H9 (cell line): ENCODE data around the gene BICD1. TPM values are rescaled to one million over a fixed set of nuclear protein-coding genes. Genes with fewer than 3 reads are reported as not detected.

Source experiments
- DNase-seq: peaks from one replicate; pipeline ENCODE4 v3.0.0-alpha.2; 2017
- H2AFZ ChIP-seq: one replicate; pipeline ENCODE4 v1.6.1; 2013; ENCODE audit warnings: mild to moderate bottlenecking, low read length, control low read depth, moderate library complexity
- H2AK5ac ChIP-seq: 2 replicates; pipeline ENCODE4 v1.6.1; 2013; ENCODE audit warnings: low read length, control low read depth, mixed read lengths; ENCODE audit not compliant: insufficient read length
- H2BK120ac ChIP-seq: one replicate; pipeline ENCODE4 v1.6.1; 2013; ENCODE audit warnings: low read depth, mild to moderate bottlenecking, low read length, control low read depth, inconsistent platforms; ENCODE audit not compliant: poor library complexity, severe bottlenecking
- H2BK12ac ChIP-seq: 2 replicates; pipeline ENCODE4 v1.6.1; 2013; ENCODE audit warnings: low read length, control low read depth, mixed read lengths, low read depth; ENCODE audit not compliant: insufficient read length
- H2BK15ac ChIP-seq: 2 replicates; pipeline ENCODE4 v1.6.1; 2013; ENCODE audit warnings: low read depth, low read length, control low read depth
- H2BK20ac ChIP-seq: one replicate; pipeline ENCODE4 v1.6.1; 2013; ENCODE audit warnings: low read depth, mild to moderate bottlenecking, low read length, control low read depth, inconsistent platforms; ENCODE audit not compliant: poor library complexity, severe bottlenecking
- H2BK5ac ChIP-seq: 2 replicates; pipeline ENCODE4 v1.6.1; 2013; ENCODE audit warnings: low read length, control low read depth, mixed read lengths; ENCODE audit not compliant: insufficient read length
- H3K14ac ChIP-seq: 2 replicates; pipeline ENCODE4 v1.6.1; 2013; ENCODE audit warnings: low read length, control low read depth; ENCODE audit not compliant: insufficient read depth
- H3K18ac ChIP-seq: 2 replicates; pipeline ENCODE4 v1.6.1; 2013; ENCODE audit warnings: low read depth, mild to moderate bottlenecking, mixed read lengths, low read length, control low read depth; ENCODE audit not compliant: insufficient read length
- H3K23ac ChIP-seq: 2 replicates; pipeline ENCODE4 v1.6.1; 2013; ENCODE audit warnings: low read length, control low read depth, mixed read lengths, low read depth; ENCODE audit not compliant: insufficient read length
- H3K23me2 ChIP-seq: 2 replicates; pipeline ENCODE4 v1.6.1; 2013; ENCODE audit warnings: low read depth, mild to moderate bottlenecking, mixed read lengths, low read length, control low read depth; ENCODE audit not compliant: insufficient read length, poor library complexity, severe bottlenecking
- H3K27ac ChIP-seq: 2 replicates; pipeline ENCODE4 v1.5.1; 2013; ENCODE audit warnings: low read length, control low read depth, mixed read lengths, low read depth; ENCODE audit not compliant: insufficient read length
- H3K27me3 ChIP-seq: 2 replicates; pipeline ENCODE4 v1.6.1; 2013; ENCODE audit warnings: low read length, control low read depth, inconsistent platforms; ENCODE audit not compliant: insufficient read depth
- H3K4ac ChIP-seq: 2 replicates; pipeline ENCODE4 v1.6.1; 2013; ENCODE audit warnings: low read depth, mild to moderate bottlenecking, control low read depth, inconsistent platforms, low read length, moderate library complexity
- H3K4me1 ChIP-seq: 2 replicates; pipeline ENCODE4 v1.6.1; 2013; ENCODE audit warnings: low read length, control low read depth, inconsistent platforms; ENCODE audit not compliant: insufficient read depth
- H3K4me2 ChIP-seq: 2 replicates; pipeline ENCODE4 v1.6.1; 2013; ENCODE audit warnings: low read length, control low read depth, mixed read lengths; ENCODE audit not compliant: insufficient read length, insufficient read depth
- H3K56ac ChIP-seq: 2 replicates; pipeline ENCODE4 v1.6.1; 2013; ENCODE audit warnings: low read depth, mild to moderate bottlenecking, mixed read lengths, low read length, control low read depth; ENCODE audit not compliant: insufficient read length
- H3K79me1 ChIP-seq: 2 replicates; pipeline ENCODE4 v1.6.1; 2013; ENCODE audit warnings: low read depth, mild to moderate bottlenecking, moderate library complexity, low read length, control low read depth, inconsistent platforms; ENCODE audit not compliant: insufficient read depth, poor library complexity, severe bottlenecking
- H3K79me2 ChIP-seq: 2 replicates; pipeline ENCODE4 v1.6.1; 2013; ENCODE audit warnings: low read length, control low read depth, inconsistent platforms; ENCODE audit not compliant: insufficient read depth
- H3K9ac ChIP-seq: 2 replicates; pipeline ENCODE4 v1.6.1; 2013; ENCODE audit warnings: low read length, control low read depth, mixed read lengths; ENCODE audit not compliant: insufficient read length; ENCODE audit errors: extremely low read depth
- H3K9me3 ChIP-seq: one replicate; pipeline ENCODE4 v1.6.1; 2013; ENCODE audit warnings: low read depth, low read length, inconsistent platforms; ENCODE audit not compliant: control insufficient read depth
- H3T11ph ChIP-seq: one replicate; pipeline ENCODE4 v1.6.1; 2013; ENCODE audit warnings: mild to moderate bottlenecking, low read length, control low read depth, inconsistent platforms
- H4K20me1 ChIP-seq: one replicate; pipeline ENCODE4 v1.6.1; 2013; ENCODE audit not compliant: control insufficient read depth, insufficient read length, insufficient read depth
- H4K5ac ChIP-seq: 2 replicates; pipeline ENCODE4 v1.6.1; 2013; ENCODE audit warnings: low read depth, mild to moderate bottlenecking, mixed read lengths, low read length, control low read depth; ENCODE audit not compliant: insufficient read length
- H4K8ac ChIP-seq: replicated peaks from 2 replicates; pipeline ENCODE4 v1.6.1; 2013; ENCODE audit warnings: low read length, control low read depth, mixed read lengths, low read depth; ENCODE audit not compliant: insufficient read length
- H4K91ac ChIP-seq: 2 replicates; pipeline ENCODE4 v1.6.1; 2013; ENCODE audit warnings: low read depth, mild to moderate bottlenecking, moderate library complexity, mixed read lengths, low read length, control low read depth; ENCODE audit not compliant: insufficient read length
- H3K27ac Mint-ChIP-seq, 3 experiments: 2 replicates in 2 of 3; 3 replicates in 1 of 3; pipeline ENCODE4 v1.8.0; 2020 to 2021; ENCODE audit warnings: mixed read lengths in 3 of 3, mild to moderate bottlenecking in 1 of 3, moderate library complexity in 1 of 3
- H3K27me3 Mint-ChIP-seq: 2 replicates; pipeline ENCODE4 v1.8.0; 2021; ENCODE audit warnings: low read depth, mild to moderate bottlenecking, moderate library complexity, mixed read lengths
- H3K36me3 Mint-ChIP-seq, 3 experiments: 2 replicates in 2 of 3; 3 replicates in 1 of 3; pipeline ENCODE4 v1.8.0; 2020 to 2021; ENCODE audit warnings: low read depth in 3 of 3, mixed read lengths in 3 of 3; ENCODE audit not compliant: insufficient read depth in 1 of 3
- H3K4me1 Mint-ChIP-seq, 2 experiments: 2 replicates each; pipeline ENCODE4 v1.8.0; 2020; ENCODE audit warnings: mixed read lengths in 2 of 2
- H3K4me3 Mint-ChIP-seq, 2 experiments: 2 replicates in 1 of 2; 3 replicates in 1 of 2; pipeline ENCODE4 v1.8.0; 2020 to 2021; ENCODE audit warnings: mild to moderate bottlenecking in 2 of 2, mixed read lengths in 2 of 2, moderate library complexity in 1 of 2
- H3K9me3 Mint-ChIP-seq, 2 experiments: 2 replicates in 1 of 2; 3 replicates in 1 of 2; pipeline ENCODE4 v1.8.0; 2020; ENCODE audit warnings: mild to moderate bottlenecking in 2 of 2, mixed read lengths in 2 of 2, moderate library complexity in 1 of 2
- WGBS: extraction: QIAGEN DNeasy Blood & Tissue Kit; methylation state at CpG from one replicate; pipeline ENCODE4 v1.1.7; 2013; ENCODE audit warnings: missing lambda C conversion rate, low lambda C conversion rate, mixed read lengths; ENCODE audit not compliant: insufficient read length; ENCODE audit errors: extremely low coverage; 5-methylcytosine and 5-hydroxymethylcytosine counted together
- total RNA-seq: library from RNA; stranded (reverse); gene quantifications from 2 replicates; pipeline ENCODE4 v1.2.1, GENCODE V29; 2021
- TF ChIP-seq, protein P1 (sequence below): fragments of 200-600 bp; sonication (generic); conservative IDR thresholded peaks from 3 replicates; pipeline ENCODE4 v1.8.0; 2021; ENCODE audit warnings: antibody characterized with exemption, mild to moderate bottlenecking

BICD1 gene
- total RNA-seq, 1 experiment from 2014 or later: 134 TPM

- H3K9me3 Mint-ChIP-seq: no peaks in the 10 kb centered on the region
- peaks cover 0 to 28% (median 7%) of the 10 kb centered on the region in 3 experiments; a peak in 5 of 7 replicates for H3K36me3 Mint-ChIP-seq
- no peak overlapping the region for H4K8ac ChIP-seq
- peak; percentile 20 for DNase-seq
- H2AK5ac ChIP-seq: no peak overlapping the region
- H3K79me1 ChIP-seq: peaks cover 1% of the 10 kb centered on the region
- no peaks in the 10 kb centered on the region for H3K9me3 ChIP-seq
- H3K23me2 ChIP-seq: no peaks in the 10 kb centered on the region
- H3K4ac ChIP-seq: no peak overlapping the region; the same call in 1 of the 2 replicates
- H3T11ph ChIP-seq: no peak overlapping the region
- H2BK5ac ChIP-seq: no peak overlapping the region
- no peak overlapping the region for H2AFZ ChIP-seq
- H3K14ac ChIP-seq: no peak overlapping the region
- H4K5ac ChIP-seq: no peak overlapping the region
- H3K4me2 ChIP-seq: no peak overlapping the region
- H3K27ac Mint-ChIP-seq: peak overlapping the region; percentile 82 to 96 (median 87)
- H2BK120ac ChIP-seq: no peak overlapping the region
- no peak overlapping the region for H3K27ac ChIP-seq
- no peak overlapping the region for H3K9ac ChIP-seq
- no peak overlapping the region for H2BK15ac ChIP-seq
- no peak overlapping the region for H3K56ac ChIP-seq
- no peak overlapping the region for H2BK20ac ChIP-seq
- H3K18ac ChIP-seq: no peak overlapping the region
- H4K20me1 ChIP-seq: no peaks in the 10 kb centered on the region
- H4K91ac ChIP-seq: no peak overlapping the region
- TF ChIP-seq, protein P1, sequence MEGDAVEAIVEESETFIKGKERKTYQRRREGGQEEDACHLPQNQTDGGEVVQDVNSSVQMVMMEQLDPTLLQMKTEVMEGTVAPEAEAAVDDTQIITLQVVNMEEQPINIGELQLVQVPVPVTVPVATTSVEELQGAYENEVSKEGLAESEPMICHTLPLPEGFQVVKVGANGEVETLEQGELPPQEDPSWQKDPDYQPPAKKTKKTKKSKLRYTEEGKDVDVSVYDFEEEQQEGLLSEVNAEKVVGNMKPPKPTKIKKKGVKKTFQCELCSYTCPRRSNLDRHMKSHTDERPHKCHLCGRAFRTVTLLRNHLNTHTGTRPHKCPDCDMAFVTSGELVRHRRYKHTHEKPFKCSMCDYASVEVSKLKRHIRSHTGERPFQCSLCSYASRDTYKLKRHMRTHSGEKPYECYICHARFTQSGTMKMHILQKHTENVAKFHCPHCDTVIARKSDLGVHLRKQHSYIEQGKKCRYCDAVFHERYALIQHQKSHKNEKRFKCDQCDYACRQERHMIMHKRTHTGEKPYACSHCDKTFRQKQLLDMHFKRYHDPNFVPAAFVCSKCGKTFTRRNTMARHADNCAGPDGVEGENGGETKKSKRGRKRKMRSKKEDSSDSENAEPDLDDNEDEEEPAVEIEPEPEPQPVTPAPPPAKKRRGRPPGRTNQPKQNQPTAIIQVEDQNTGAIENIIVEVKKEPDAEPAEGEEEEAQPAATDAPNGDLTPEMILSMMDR: no peak
- no peak overlapping the region for H3K23ac ChIP-seq
- no CpG with 5 or more reads among the region's 5 CpGs for WGBS
- no peaks in the 10 kb centered on the region for H3K27me3 ChIP-seq
- H2BK12ac ChIP-seq: no peak overlapping the region
- H3K4me1 Mint-ChIP-seq: peaks cover 60 to 61% of the 10 kb centered on the region in 2 experiments
- H3K4me3 Mint-ChIP-seq: no peak overlapping the region
- H3K4me1 ChIP-seq: peaks cover 15% of the 10 kb centered on the region
- no peaks in the 10 kb centered on the region for H3K27me3 Mint-ChIP-seq
- peaks cover 13% of the 10 kb centered on the region; the same call in 1 of the 2 replicates for H3K79me2 ChIP-seq
These were observed 12.2 kb downstream of the BICD1 start for GRCh38 chr12:32118806-32119205.
